GM18873 (cell line): Measurements from ENCODE around the gene SORL1.

ENCODE experiments used
- ATAC-seq: cut with Tn5 transposase; IDR thresholded peaks from one replicate; pipeline ENCODE4 v1.9.1; 2021; ENCODE audit warnings: mild to moderate bottlenecking, moderate library complexity, moderate number of reproducible peaks; ENCODE audit not compliant: unreplicated experiment, low FRiP score

SORL1 gene

GRCh38 chr11:121427400-121427744, 24.7 kb upstream of the SORL1 start:
- ATAC-seq, result no peak

- ATAC-seq, result no peak
Measured at GRCh38 chr11:121429556-121429955, 22.6 kb upstream of the SORL1 start.

- ATAC-seq, result no peak
Measured at GRCh38 chr11:121431820-121432526, 20.1 kb upstream of the SORL1 start.

- no peak for ATAC-seq
Measured at GRCh38 chr11:121435132-121435531, 17.0 kb upstream of the SORL1 start.

GRCh38 chr11:121435551-121436511, 16.3 kb upstream of the SORL1 start:
- no peak for ATAC-seq

GRCh38 chr11:121437018-121437685, 15.0 kb upstream of the SORL1 start:
- no peak for ATAC-seq

- no peak for ATAC-seq
Measured at GRCh38 chr11:121437686-121438078, 14.4 kb upstream of the SORL1 start.

- ATAC-seq, result no peak
Measured at GRCh38 chr11:121439337-121439736, 12.8 kb upstream of the SORL1 start.

GRCh38 chr11:121439759-121440158, 12.4 kb upstream of the SORL1 start:
- ATAC-seq, result no peak

- ATAC-seq, result no peak
Measured at GRCh38 chr11:121441521-121441920, 10.6 kb upstream of the SORL1 start.

GRCh38 chr11:121443688-121444275, 8.3 kb upstream of the SORL1 start:
- no peak for ATAC-seq

- no peak for ATAC-seq
Measured at GRCh38 chr11:121444526-121444925, 7.6 kb upstream of the SORL1 start.

GRCh38 chr11:121445071-121445768, 6.9 kb upstream of the SORL1 start:
- ATAC-seq, result no peak

GRCh38 chr11:121446752-121447156, 5.4 kb upstream of the SORL1 start:
- no peak for ATAC-seq

- ATAC-seq, result no peak
Measured at GRCh38 chr11:121448011-121448410, 4.1 kb upstream of the SORL1 start.

- ATAC-seq, result no peak
Measured at GRCh38 chr11:121448431-121448941, 3.6 kb upstream of the SORL1 start.

GRCh38 chr11:121449123-121449522, 3.0 kb upstream of the SORL1 start:
- no peak for ATAC-seq

GRCh38 chr11:121449626-121450025, 2.5 kb upstream of the SORL1 start:
- ATAC-seq, result no peak

GRCh38 chr11:121450401-121450800, 1.7 kb upstream of the SORL1 start:
- no peak for ATAC-seq
